ENCODE data around the gene PROSER3.

DNA sequence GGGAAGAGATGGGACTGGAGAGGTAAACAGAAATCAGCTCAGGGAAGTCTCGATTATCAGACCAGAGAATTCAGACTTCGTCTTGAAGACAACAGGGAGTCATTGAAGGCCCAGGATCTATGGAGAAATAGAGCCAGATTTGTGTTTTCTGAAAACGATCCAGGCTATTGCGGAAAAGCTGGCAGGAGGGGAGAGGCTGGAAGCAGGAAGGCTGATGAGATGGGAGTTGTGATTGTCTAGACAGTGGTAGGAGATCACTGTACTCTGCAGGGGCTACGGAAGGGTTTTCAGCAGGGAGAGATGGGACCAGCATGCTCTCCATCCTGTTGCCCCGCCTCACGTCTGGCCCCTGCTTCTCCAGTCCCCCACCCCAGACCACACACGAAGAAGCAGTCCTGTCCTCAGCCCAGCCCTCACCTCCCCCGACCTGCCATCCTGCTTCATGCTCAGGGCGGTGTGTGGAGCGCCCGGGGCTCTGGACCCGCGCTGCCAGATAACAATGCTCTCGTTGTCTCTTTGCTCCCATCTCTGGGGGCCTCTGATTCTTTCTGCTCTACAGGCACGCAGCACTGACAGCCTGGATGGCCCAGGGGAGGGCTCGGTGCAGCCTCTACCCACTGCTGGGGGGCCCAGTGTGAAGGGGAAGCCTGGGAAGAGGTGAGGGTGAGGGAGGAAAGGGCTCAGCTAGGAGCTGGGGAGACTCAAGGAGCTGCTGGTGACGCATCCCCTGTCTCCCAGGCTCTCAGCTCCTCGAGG, 19.3 kb downstream of the PROSER3 start:
- TF ChIP-seq, protein P1, sequence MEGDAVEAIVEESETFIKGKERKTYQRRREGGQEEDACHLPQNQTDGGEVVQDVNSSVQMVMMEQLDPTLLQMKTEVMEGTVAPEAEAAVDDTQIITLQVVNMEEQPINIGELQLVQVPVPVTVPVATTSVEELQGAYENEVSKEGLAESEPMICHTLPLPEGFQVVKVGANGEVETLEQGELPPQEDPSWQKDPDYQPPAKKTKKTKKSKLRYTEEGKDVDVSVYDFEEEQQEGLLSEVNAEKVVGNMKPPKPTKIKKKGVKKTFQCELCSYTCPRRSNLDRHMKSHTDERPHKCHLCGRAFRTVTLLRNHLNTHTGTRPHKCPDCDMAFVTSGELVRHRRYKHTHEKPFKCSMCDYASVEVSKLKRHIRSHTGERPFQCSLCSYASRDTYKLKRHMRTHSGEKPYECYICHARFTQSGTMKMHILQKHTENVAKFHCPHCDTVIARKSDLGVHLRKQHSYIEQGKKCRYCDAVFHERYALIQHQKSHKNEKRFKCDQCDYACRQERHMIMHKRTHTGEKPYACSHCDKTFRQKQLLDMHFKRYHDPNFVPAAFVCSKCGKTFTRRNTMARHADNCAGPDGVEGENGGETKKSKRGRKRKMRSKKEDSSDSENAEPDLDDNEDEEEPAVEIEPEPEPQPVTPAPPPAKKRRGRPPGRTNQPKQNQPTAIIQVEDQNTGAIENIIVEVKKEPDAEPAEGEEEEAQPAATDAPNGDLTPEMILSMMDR (IDR thresholded peaks at IDR 0.05): no peak
- no peak for TF ChIP-seq POLR2A (IDR thresholded peaks at IDR 0.05)

All from gastroesophageal sphincter (tissue), 3 donors.